Vagina (tissue), 2 donors: ENCODE data around the gene RPN2.

Experiments used
- CTCF ChIP-seq, 3 experiments: fragments of 450-650 bp in 2 of 3; fragments of 200-600 bp in 1 of 3; sonication (generic) in 1 of 3; IDR thresholded peaks; one replicate each; pipeline ENCODE4 v1.5.1; 2017 to 2019; ENCODE audit warnings: antibody characterized with exemption in 3 of 3, mild to moderate bottlenecking in 2 of 3, moderate library complexity in 2 of 3
- POLR2A ChIP-seq, 2 donors: fragments of 450-650 bp; IDR thresholded peaks; one replicate each; pipeline ENCODE4 v1.6.1; 2017; ENCODE audit warnings: antibody characterized with exemption in 2 of 2, mild to moderate bottlenecking in 2 of 2, moderate library complexity in 2 of 2
- POLR2AphosphoS5 ChIP-seq, 2 donors: sonication (generic); formaldehyde crosslinking; IDR thresholded peaks; one replicate each; pipeline ENCODE4 v1.9.0; 2017; ENCODE audit warnings: antibody characterized with exemption in 2 of 2, mild to moderate bottlenecking in 2 of 2, low read depth in 1 of 2; ENCODE audit not compliant: insufficient read depth in 1 of 2

GRCh38 chr20:37190354-37191112 is 11.4 kb downstream of the RPN2 start:
- TF ChIP-seq POLR2A (IDR thresholded peaks at IDR 0.05) (no peak), CTCF (IDR thresholded peaks at IDR 0.05) (no peak), POLR2AphosphoS5 (IDR thresholded peaks at IDR 0.05; ENCODE audit: insufficient read depth in 1 of 2, low read depth in 1 of 2) (no peak)
